ENCODE data around the gene HS3ST3B1. TPM values are rescaled to one million over a fixed set of nuclear protein-coding genes. Genes with fewer than 3 reads are reported as not detected.

The HS3ST3B1 gene
- total RNA-seq, 1 donor from 2014 or later = 33.8 TPM

DNA sequence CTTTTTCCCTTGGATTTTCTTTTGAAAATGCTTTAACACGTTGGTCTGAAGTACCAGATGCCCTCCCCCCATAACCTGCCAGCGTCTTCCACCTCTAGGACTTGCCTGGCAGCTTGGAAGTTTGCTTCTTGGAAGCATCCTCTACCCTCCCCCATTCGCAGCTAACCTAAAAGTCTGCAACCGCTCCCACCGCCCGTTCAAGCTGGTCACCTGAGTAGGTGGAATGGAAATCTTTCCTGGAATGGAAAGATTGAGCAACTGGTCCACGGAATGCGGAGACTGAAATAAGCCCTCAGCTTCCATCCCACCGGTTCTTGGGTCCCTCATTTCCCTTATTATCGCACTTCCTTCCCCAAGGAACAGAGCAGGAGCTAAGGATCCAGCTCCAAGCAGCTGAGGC is 31.4 kb downstream of the HS3ST3B1 start:
- H3K4me1 Mint-ChIP-seq (ENCODE audit: low read depth) = peaks cover 65% of the 10 kb centered on the region
- intact Hi-C loops (cut with micrococcal nuclease) = no loop called here
- no peak overlapping the region for H3K4me3 Mint-ChIP-seq
- no peak for DNase-seq (ENCODE audit: low spot score)
- no peaks in the 10 kb centered on the region for H3K27me3 Mint-ChIP-seq (ENCODE audit: insufficient read depth)
- H3K9me3 Mint-ChIP-seq = no peaks in the 10 kb centered on the region
- peaks cover 28% of the 10 kb centered on the region for H3K36me3 Mint-ChIP-seq (ENCODE audit: low read depth)
- H3K27ac Mint-ChIP-seq = no peak overlapping the region

DNA sequence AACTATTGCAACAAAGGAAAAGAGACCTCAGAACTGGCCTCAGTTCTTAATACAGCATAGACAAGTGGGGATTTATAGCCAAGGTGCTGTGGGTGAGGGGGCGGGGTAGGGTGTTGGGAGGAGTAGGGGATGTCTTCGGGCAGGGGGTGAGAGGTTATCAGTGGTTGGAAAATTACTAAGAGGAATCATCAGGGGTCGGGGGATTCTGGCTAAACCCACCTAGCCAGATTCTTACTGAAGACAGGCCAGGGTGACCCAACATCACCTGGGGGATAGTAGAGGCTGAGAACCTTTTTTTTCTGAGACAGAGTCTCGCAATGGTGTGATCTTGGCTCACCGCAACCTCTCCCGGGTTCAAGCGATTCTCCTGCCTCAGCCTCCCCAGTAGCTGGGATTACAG is 32.6 kb downstream of the HS3ST3B1 start:
- Mint-ChIP-seq H3K4me1 (ENCODE audit: low read depth) (peaks cover 61% of the 10 kb centered on the region), H3K27ac (peak overlapping the region; percentile 61), H3K4me3 (no peak overlapping the region), H3K36me3 (ENCODE audit: low read depth) (peaks cover 24% of the 10 kb centered on the region), H3K9me3 (no peaks in the 10 kb centered on the region), H3K27me3 (ENCODE audit: insufficient read depth) (no peaks in the 10 kb centered on the region)
- no peak for DNase-seq (ENCODE audit: low spot score)
- intact Hi-C loops (cut with micrococcal nuclease) = no loop called here

DNA sequence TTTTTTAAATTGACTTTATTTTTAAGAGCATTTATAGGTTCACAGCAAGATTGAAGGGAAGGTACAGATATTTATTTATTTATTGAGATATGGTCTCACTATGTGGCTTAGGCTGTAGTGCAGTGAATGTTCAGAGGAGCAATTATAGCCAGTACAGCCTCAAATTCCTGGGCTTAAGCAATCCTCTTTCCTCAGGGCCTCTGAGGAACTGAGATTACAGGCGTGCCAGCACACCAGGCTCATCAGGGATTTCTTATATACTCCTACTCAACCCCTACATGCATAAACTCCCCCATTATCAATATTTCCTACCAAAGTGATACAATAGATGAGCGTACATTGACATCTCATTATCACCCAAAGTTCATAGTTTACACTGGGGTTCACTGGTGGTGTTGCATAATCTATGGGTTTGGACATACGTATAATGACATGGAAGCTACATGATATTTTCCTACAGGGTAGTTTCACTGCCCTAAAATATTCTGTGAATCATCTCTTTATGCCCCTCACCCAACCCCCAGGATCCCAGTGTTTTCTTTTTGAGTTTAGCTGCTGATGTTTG is 33.5 kb downstream of the HS3ST3B1 start:
- H3K4me3 Mint-ChIP-seq = no peak overlapping the region
- peaks cover 27% of the 10 kb centered on the region for H3K36me3 Mint-ChIP-seq (ENCODE audit: low read depth)
- no peaks in the 10 kb centered on the region for H3K27me3 Mint-ChIP-seq (ENCODE audit: insufficient read depth)
- no peaks in the 10 kb centered on the region for H3K9me3 Mint-ChIP-seq
- DNase-seq (ENCODE audit: low spot score) = no peak
- peaks cover 61% of the 10 kb centered on the region for H3K4me1 Mint-ChIP-seq (ENCODE audit: low read depth)
- H3K27ac Mint-ChIP-seq = peak overlapping the region; percentile 40
- intact Hi-C loops (cut with micrococcal nuclease) = no loop called here

DNA sequence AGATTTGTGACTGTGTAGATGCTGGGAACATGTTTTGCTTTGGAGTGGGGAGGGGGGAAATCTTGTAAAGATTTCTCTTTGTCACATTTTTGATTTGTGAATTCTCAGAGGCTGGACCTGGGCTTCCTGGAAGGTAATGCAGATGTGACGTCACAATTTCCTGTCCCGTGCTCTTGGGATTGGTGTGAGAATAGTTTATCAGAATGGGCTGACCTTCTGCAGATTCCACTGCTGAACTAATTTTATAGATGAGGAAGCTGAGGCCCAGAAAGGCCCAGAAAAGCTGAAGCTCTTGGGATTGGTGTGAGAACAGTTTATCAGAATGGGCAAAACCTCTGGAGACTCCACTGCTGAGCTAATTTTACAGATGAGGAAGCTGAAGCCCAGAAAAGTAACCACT is 34.0 kb downstream of the HS3ST3B1 start:
- Mint-ChIP-seq H3K27me3 (ENCODE audit: insufficient read depth) (no peaks in the 10 kb centered on the region), H3K9me3 (no peaks in the 10 kb centered on the region), H3K4me3 (no peak overlapping the region), H3K36me3 (ENCODE audit: low read depth) (peaks cover 30% of the 10 kb centered on the region), H3K27ac (peak overlapping the region; percentile 40), H3K4me1 (ENCODE audit: low read depth) (peaks cover 62% of the 10 kb centered on the region)
- no peak for DNase-seq (ENCODE audit: low spot score)
- intact Hi-C loops (cut with micrococcal nuclease) = no loop called here

DNA sequence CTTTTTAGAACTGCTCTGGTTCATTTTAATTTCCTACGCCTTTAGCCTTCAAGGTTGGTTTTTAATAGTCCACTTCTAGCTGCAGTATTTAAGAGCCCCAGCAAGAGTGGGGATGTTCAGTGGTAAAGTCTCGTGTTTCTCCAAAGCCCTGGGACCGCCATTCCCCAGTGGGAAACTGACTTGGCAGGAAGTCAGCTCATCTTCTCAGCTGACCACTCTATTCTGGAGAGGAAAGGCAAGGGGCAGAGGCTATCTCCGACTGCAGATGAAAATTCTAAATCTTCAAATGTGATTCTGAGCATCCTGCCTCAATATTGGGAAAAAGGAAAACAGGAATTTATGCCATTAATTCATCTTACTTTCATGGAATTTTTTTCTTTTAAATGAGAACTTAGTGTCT is 35.5 kb downstream of the HS3ST3B1 start:
- peaks cover 26% of the 10 kb centered on the region for H3K36me3 Mint-ChIP-seq (ENCODE audit: low read depth)
- H3K27ac Mint-ChIP-seq = no peak overlapping the region
- intact Hi-C loops (cut with micrococcal nuclease) = loop anchor here (2.0 kb wide), 1 partner anchor 36 kb away; the partner anchor contains the start of gene HS3ST3B1
- H3K27me3 Mint-ChIP-seq (ENCODE audit: insufficient read depth) = no peaks in the 10 kb centered on the region
- no peaks in the 10 kb centered on the region for H3K9me3 Mint-ChIP-seq
- no peak overlapping the region for H3K4me3 Mint-ChIP-seq
- peaks cover 61% of the 10 kb centered on the region for H3K4me1 Mint-ChIP-seq (ENCODE audit: low read depth)
- DNase-seq (ENCODE audit: low spot score) = no peak

DNA sequence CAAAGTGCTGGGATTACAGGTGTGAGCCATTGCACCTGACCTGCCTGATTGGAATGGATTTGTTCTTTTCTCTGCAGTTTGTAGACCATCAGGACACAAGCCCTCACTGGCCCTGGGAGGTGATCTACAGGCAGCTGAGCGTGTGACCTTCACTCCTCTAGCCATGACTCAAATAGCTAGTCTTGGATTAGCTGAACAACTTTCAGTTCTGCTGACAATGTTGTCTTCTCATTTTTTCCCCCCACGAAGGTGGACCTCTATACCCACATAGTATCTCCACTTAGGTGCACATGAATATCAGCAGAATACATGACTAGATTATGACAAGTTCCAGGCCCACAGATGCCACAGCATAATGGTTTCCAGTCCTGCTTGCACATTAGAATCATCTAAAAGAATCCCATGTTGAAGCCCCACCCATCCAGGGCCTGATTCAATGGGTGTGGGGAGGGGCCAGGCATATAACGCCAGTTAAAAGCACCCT is 36.8 kb downstream of the HS3ST3B1 start:
- peak overlapping the region; percentile 89 for H3K27ac Mint-ChIP-seq
- no peaks in the 10 kb centered on the region for H3K27me3 Mint-ChIP-seq (ENCODE audit: insufficient read depth)
- peaks cover 61% of the 10 kb centered on the region for H3K4me1 Mint-ChIP-seq (ENCODE audit: low read depth)
- H3K4me3 Mint-ChIP-seq = peak overlapping the region; percentile 69
- no peak for DNase-seq (ENCODE audit: low spot score)
- intact Hi-C loops (cut with micrococcal nuclease) = loop anchor here (1.0 to 2.0 kb wide), 6 partner anchors 14 to 136 kb away; partner anchors contain the start of gene HS3ST3B1
- no peaks in the 10 kb centered on the region for H3K9me3 Mint-ChIP-seq
- H3K36me3 Mint-ChIP-seq (ENCODE audit: low read depth) = peaks cover 26% of the 10 kb centered on the region

DNA sequence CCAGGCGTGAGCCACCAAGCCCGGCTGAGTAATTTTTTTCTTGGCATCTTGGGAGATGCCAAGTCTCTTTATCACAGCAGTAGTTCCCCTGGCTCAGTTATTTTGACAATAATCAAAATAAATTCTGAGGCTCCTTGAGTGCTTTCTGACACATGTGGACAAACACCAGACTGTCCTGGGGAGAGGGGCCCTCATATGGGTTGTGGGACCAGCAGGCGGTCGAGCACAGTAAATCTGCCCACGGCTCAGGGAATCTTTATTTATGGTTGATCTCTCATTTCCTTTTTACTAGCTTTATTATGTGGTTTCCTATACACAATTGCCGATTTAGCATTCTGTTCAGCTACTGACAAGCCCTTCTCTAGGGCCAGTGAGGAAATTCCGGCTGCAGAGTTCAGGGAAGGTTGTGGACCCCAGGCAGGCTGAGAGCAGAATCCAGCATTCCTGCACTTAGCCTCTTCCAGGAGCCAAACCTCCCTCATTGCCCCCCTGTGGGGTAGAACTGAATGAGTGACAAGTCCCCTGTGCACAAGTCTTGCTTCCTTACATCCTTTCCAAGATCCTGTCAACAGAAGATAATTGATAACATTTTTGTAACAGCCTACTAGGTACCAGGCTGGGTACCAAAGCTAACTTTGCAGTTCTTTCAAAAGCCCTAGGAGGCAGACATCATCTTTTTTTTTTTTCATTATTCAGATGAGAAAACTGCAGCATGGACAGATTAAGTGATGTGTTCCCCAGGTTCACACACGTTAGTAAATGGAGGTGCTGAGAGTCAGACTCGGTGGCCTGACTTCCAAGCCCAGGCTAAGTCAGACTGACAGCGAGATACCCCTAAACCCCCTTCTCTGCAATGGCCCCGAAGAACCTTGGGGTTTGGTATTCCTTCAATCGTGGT is 40.2 kb downstream of the HS3ST3B1 start:
- intact Hi-C loops (cut with micrococcal nuclease) = no loop called here
- peaks cover 31% of the 10 kb centered on the region for H3K36me3 Mint-ChIP-seq (ENCODE audit: low read depth)
- DNase-seq (ENCODE audit: low spot score) = no peak
- H3K9me3 Mint-ChIP-seq = no peaks in the 10 kb centered on the region
- no peak overlapping the region for H3K4me3 Mint-ChIP-seq
- peak overlapping the region; percentile 63 for H3K27ac Mint-ChIP-seq
- no peaks in the 10 kb centered on the region for H3K27me3 Mint-ChIP-seq (ENCODE audit: insufficient read depth)
- peaks cover 39% of the 10 kb centered on the region for H3K4me1 Mint-ChIP-seq (ENCODE audit: low read depth)

DNA sequence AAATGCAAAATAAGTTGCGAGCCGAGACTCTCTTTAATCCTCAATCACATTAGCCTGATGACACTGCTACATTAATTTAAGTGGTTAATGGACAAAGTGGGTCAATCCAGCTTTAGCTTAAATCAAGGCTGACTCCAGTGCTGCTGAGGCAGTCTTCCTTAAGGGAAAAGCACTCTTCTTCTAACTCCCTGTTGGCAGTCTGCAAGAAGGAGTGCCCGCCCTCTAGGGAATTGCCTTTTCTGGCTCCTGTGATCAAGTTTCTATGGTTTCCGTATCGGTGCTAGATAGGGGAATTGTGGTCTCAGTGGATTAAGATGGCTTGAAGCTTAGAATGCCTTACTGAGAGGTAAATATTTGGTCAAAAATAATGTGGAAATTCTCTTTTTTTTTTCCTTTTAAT is 41.0 kb downstream of the HS3ST3B1 start:
- intact Hi-C loops (cut with micrococcal nuclease) = no loop called here
- Mint-ChIP-seq H3K4me3 (no peak overlapping the region), H3K27ac (no peak overlapping the region), H3K27me3 (ENCODE audit: insufficient read depth) (no peaks in the 10 kb centered on the region), H3K4me1 (ENCODE audit: low read depth) (peaks cover 32% of the 10 kb centered on the region), H3K9me3 (no peaks in the 10 kb centered on the region), H3K36me3 (ENCODE audit: low read depth) (peaks cover 35% of the 10 kb centered on the region)
- no peak for DNase-seq (ENCODE audit: low spot score)

DNA sequence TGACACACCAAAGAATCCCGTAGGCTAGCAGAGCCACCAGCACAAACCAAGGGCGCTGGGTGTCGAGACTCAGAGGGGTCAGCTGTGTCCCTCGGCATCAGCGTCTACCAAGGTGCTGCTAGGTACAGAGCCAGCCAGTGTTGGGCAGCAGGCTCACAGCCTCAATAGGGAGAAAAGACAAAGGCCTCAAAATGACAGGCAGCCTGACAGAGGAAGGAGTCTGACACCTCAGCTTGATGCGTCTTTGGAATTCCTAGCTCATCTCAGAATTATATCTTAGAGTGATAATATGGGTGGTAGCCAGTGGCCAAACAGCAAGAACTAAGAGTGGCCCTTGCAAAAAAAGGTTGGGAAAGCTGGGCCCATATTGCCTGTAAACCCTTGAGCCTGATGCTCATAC is 45.9 kb downstream of the HS3ST3B1 start:
- Mint-ChIP-seq H3K27ac (no peak overlapping the region), H3K4me1 (ENCODE audit: low read depth) (peaks cover 18% of the 10 kb centered on the region), H3K36me3 (ENCODE audit: low read depth) (peaks cover 40% of the 10 kb centered on the region)

DNA sequence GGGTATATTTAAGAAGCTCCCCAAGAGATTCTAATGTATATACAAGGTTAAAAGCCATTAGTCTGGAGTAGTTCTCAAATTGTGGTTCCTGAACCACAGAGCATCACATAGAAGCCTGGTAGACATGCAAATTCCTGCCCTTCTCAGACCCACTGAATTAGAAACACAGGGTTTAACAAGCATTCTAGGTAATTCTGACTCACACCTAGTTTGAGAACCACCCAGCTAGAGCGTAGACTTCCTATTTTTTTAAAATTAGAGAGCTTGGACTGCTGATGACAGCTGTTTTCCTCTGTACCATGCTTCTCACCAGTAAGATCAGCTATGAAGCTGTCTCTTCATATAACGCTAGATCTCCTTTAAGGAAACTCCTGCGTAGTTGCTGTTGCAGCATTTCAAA is 50.6 kb downstream of the HS3ST3B1 start:
- H3K27me3 Mint-ChIP-seq (ENCODE audit: insufficient read depth) = no peaks in the 10 kb centered on the region
- peaks cover 28% of the 10 kb centered on the region for H3K36me3 Mint-ChIP-seq (ENCODE audit: low read depth)
- H3K4me3 Mint-ChIP-seq = no peak overlapping the region
- no peaks in the 10 kb centered on the region for H3K9me3 Mint-ChIP-seq
- H3K27ac Mint-ChIP-seq = no peak overlapping the region
- DNase-seq (ENCODE audit: low spot score) = no peak
- intact Hi-C loops (cut with micrococcal nuclease) = loop anchor here (1.0 kb wide), 1 partner anchor 14 kb away; no protein-coding TSS in a partner anchor
- peaks cover 21% of the 10 kb centered on the region for H3K4me1 Mint-ChIP-seq (ENCODE audit: low read depth)

More for the DNA sequence above, 45.9 kb downstream of the HS3ST3B1 start:
- Mint-ChIP-seq H3K4me3 (no peak overlapping the region), H3K9me3 (no peaks in the 10 kb centered on the region), H3K27me3 (ENCODE audit: insufficient read depth) (no peaks in the 10 kb centered on the region)
- intact Hi-C loops (cut with micrococcal nuclease) = no loop called here
- DNase-seq (ENCODE audit: low spot score) = no peak

DNA sequence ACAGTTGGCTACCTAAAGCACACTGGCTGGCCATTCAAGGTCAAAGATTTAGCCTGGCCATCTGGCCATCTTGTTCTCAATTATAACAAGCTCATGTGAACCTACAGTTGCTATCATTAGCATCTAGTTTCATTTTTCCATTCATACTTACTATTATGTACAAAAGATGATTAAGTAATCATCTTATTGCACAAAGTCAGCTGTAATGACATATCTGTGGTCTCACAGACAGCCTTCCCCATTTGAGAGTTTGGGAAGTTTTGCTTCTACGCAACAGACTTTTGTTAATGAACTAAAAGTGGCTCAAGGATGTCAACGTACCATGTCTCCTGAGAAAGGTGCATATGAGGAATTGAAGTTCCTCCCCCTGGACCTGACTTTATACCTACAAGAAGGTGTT is 51.3 kb downstream of the HS3ST3B1 start:
- no peak overlapping the region for H3K27ac Mint-ChIP-seq
- DNase-seq (ENCODE audit: low spot score) = no peak
- peaks cover 23% of the 10 kb centered on the region for H3K36me3 Mint-ChIP-seq (ENCODE audit: low read depth)
- H3K4me1 Mint-ChIP-seq (ENCODE audit: low read depth) = peaks cover 20% of the 10 kb centered on the region
- intact Hi-C loops (cut with micrococcal nuclease) = no loop called here
- no peaks in the 10 kb centered on the region for H3K9me3 Mint-ChIP-seq
- H3K27me3 Mint-ChIP-seq (ENCODE audit: insufficient read depth) = no peaks in the 10 kb centered on the region
- H3K4me3 Mint-ChIP-seq = no peak overlapping the region

DNA sequence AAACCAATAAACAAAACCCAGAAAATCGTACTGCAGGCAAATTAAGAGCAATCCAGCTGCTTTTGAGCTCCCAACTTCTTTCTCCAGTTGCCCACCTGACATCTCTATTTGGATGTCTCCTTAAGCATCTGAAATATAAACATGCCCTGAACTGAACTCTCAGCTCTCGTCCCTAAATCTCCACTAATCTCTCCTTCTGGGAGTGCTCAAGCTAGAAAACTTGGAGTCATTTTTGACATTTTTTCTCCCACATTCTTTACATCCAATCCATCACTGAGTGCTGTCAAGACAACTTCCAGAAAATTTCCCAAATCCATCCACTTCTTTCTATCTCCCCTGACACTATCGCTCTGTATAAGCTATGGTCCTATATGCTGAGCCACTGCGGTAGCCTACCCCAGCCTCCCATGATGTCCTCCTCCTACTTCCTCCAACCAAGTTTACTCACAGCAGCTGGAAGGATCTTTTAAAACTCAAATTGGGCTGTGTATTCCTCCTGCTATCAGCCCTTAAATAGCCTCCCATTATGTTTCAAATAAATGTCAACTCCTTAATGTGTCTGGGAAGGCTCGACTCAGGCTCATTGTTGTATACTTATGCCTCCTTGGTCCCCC is 53.1 kb downstream of the HS3ST3B1 start:
- intact Hi-C loops (cut with micrococcal nuclease) = no loop called here
- no peaks in the 10 kb centered on the region for H3K9me3 Mint-ChIP-seq

DNA sequence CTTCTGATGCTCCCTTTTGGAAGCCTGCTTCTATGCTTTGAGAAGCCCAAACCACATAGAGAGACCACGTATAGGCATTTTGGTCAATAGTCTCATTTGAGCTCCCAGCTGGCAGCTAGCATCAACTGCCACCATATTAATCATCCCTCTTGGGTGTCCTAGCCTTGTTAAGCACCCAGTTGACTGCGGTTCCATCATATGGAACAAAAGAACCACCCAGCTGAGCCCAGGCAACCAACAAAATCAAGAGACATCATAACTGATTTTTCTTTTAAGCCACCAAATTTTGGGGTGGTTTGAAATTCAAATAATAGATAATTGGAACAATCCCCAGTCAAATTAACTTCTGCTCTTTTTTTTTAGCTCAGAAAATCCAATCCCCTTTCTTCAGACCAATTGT is 53.9 kb downstream of the HS3ST3B1 start:
- Mint-ChIP-seq H3K9me3 (no peaks in the 10 kb centered on the region), H3K4me1 (ENCODE audit: low read depth) (peaks cover 18% of the 10 kb centered on the region), H3K4me3 (no peak overlapping the region), H3K36me3 (ENCODE audit: low read depth) (peaks cover 6% of the 10 kb centered on the region), H3K27me3 (ENCODE audit: insufficient read depth) (no peaks in the 10 kb centered on the region), H3K27ac (no peak overlapping the region)
- intact Hi-C loops (cut with micrococcal nuclease) = no loop called here
- no peak for DNase-seq (ENCODE audit: low spot score)

More for the DNA sequence above, 53.1 kb downstream of the HS3ST3B1 start:
- no peak for DNase-seq (ENCODE audit: low spot score)
- Mint-ChIP-seq H3K36me3 (ENCODE audit: low read depth) (peaks cover 8% of the 10 kb centered on the region), H3K4me1 (ENCODE audit: low read depth) (peaks cover 10% of the 10 kb centered on the region), H3K27me3 (ENCODE audit: insufficient read depth) (no peaks in the 10 kb centered on the region), H3K27ac (no peak overlapping the region), H3K4me3 (no peak overlapping the region)

All from activated T-helper 1 cell treated with anti-CD3 and anti-CD28 coated beads, Interleukin-12 subunit alpha, Interleukin-12 subunit beta, Interleukin-2, Interleukin-4 antibody, amounts not matched to agents 30 ng/mL and 10 ng/mL and 1 ng/mL, durations not matched to agents 14 hours and 24 hours and 36 hours (primary cell).